SH-SY5Y (cell line): ENCODE results near the gene TNIP1.

Experiments used
- GATA2 ChIP-seq: IDR thresholded peaks from 2 replicates; pipeline ENCODE4 v1.6.1; 2011; ENCODE audit warnings: mild to moderate bottlenecking, low read depth, low read length
- GATA3 ChIP-seq: IDR thresholded peaks from 2 replicates; pipeline ENCODE4 v1.6.1; 2011; ENCODE audit warnings: low read depth, mild to moderate bottlenecking, low read length, moderate library complexity

DNA sequence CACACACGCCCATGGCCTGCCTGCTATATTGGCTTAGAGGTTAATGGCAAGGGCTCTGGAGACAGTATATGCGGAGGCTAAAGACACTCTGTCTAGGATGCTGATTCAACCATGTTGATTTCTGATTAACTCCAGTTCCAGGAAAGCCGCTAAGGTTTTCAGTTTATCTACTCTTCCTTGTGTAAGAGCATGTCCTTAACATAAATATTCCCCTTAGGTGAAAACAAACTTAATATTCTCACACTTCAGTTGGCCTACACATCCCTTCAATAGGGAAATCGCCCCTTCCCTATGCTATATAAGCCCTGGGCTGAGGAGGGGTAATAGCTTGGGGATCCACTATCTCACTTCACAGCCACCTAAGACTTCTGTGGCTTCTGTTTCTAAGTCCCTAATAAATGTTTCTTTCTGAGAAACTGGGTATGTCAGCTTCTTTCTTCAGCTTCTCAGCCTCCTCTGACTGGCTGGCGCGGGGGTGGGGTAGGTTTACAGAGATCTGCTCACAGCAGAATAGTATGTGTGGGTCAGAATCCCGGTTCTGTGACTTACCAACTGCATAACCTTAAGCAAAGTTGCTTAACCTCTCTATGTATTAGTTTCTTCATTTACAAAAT lies 64.8 kb downstream of the TNIP1 start:
- no peak for TF ChIP-seq GATA2
- no peak for TF ChIP-seq GATA3
